T-helper 17 cell (primary cell): ENCODE results near the gene RYR3. TPM values are rescaled to one million over a fixed set of nuclear protein-coding genes. Genes with fewer than 3 reads are reported as not detected.
"Not testable (repeated sequence)": the region's sequence is repeated elsewhere in the genome, so short reads cannot be mapped to it uniquely, and the experiment has no call there.

ENCODE experiments used
- ATAC-seq: fragments of 150-1000 bp; cut with Tn5 transposase; 2 replicates; pipeline ENCODE4 v1.10.0; 2021; ENCODE audit warnings: mild to moderate bottlenecking, moderate library complexity
- DNase-seq, 3 donors: peaks; one replicate each; pipeline versions ENCODE4 v3.0.0 to v3.0.0-alpha.2; 2020 to 2021
- H3K9me3 ChIP-seq: one replicate; pipeline ENCODE4 v1.7.0; 2013; ENCODE audit warnings: low read length, mild to moderate bottlenecking; ENCODE audit not compliant: control insufficient read depth, poor library complexity, severe bottlenecking
- H3K27ac Mint-ChIP-seq: one replicate; pipeline ENCODE4 v1.8.0; 2022; ENCODE audit warnings: mild to moderate bottlenecking, moderate library complexity, mixed read lengths
- H3K27me3 Mint-ChIP-seq: one replicate; pipeline ENCODE4 v1.8.0; 2022; ENCODE audit warnings: mixed read lengths
- H3K36me3 Mint-ChIP-seq: one replicate; pipeline ENCODE4 v1.8.0; 2022; ENCODE audit warnings: low read depth, mixed read lengths
- H3K4me1 Mint-ChIP-seq: one replicate; pipeline ENCODE4 v1.8.0; 2022; ENCODE audit warnings: mild to moderate bottlenecking, mixed read lengths
- H3K4me3 Mint-ChIP-seq: one replicate; pipeline ENCODE4 v1.8.0; 2022; ENCODE audit warnings: mild to moderate bottlenecking, moderate library complexity, mixed read lengths
- total RNA-seq, 4 donors: library from RNA in 2 of 4; stranded (reverse) in 2 of 4; gene quantifications; one replicate each; pipeline ENCODE4 v1.2.3 and lab custom pipeline; 2022 to 2026

Gene RYR3
- total RNA-seq, 2 donors from 2014 or later = 0.05 to 0.23 TPM

GRCh38 chr15:33567652-33568051, 256.9 kb downstream of the RYR3 start:
- DNase-seq (no peak), ATAC-seq (no peak)
- no peaks in the 10 kb centered on the region for H3K27me3 Mint-ChIP-seq
- H3K27ac Mint-ChIP-seq = no peak overlapping the region
- no peaks in the 10 kb centered on the region for H3K9me3 ChIP-seq
- no peaks in the 10 kb centered on the region for H3K36me3 Mint-ChIP-seq
- no peak overlapping the region for H3K4me3 Mint-ChIP-seq
- no peaks in the 10 kb centered on the region for H3K4me1 Mint-ChIP-seq

- no peak for ATAC-seq
- no peaks in the 10 kb centered on the region for H3K4me1 Mint-ChIP-seq
- DNase-seq = no peak
- no peak overlapping the region for H3K27ac Mint-ChIP-seq
- H3K27me3 Mint-ChIP-seq = no peaks in the 10 kb centered on the region
- no peak overlapping the region for H3K4me3 Mint-ChIP-seq
- H3K9me3 ChIP-seq = no peaks in the 10 kb centered on the region
- no peaks in the 10 kb centered on the region for H3K36me3 Mint-ChIP-seq
These were observed 258.3 kb downstream of the RYR3 start for GRCh38 chr15:33569036-33569435.

GRCh38 chr15:33577911-33578310, 267.1 kb downstream of the RYR3 start:
- H3K9me3 ChIP-seq, DNase-seq, H3K4me3 Mint-ChIP-seq, ATAC-seq, H3K36me3 Mint-ChIP-seq, H3K27ac Mint-ChIP-seq, H3K4me1 Mint-ChIP-seq, H3K27me3 Mint-ChIP-seq: not testable (repeated sequence)

- no peaks in the 10 kb centered on the region for H3K27me3 Mint-ChIP-seq
- no peak for ATAC-seq
- no peaks in the 10 kb centered on the region for H3K4me1 Mint-ChIP-seq
- no peak overlapping the region for H3K27ac Mint-ChIP-seq
- H3K36me3 Mint-ChIP-seq = no peaks in the 10 kb centered on the region
- no peaks in the 10 kb centered on the region for H3K9me3 ChIP-seq
- H3K4me3 Mint-ChIP-seq = no peak overlapping the region
- DNase-seq = no peak
These were observed 269.8 kb downstream of the RYR3 start for GRCh38 chr15:33580526-33580925.

- no peaks in the 10 kb centered on the region for H3K9me3 ChIP-seq
- DNase-seq (no peak), ATAC-seq (no peak)
- Mint-ChIP-seq H3K27ac (no peak overlapping the region), H3K4me3 (no peak overlapping the region), H3K4me1 (no peaks in the 10 kb centered on the region), H3K36me3 (no peaks in the 10 kb centered on the region), H3K27me3 (no peaks in the 10 kb centered on the region)
These were observed 270.3 kb downstream of the RYR3 start for GRCh38 chr15:33581032-33581431.

- Mint-ChIP-seq H3K27ac (no peak overlapping the region), H3K4me1 (no peaks in the 10 kb centered on the region)
These were observed 274.0 kb downstream of the RYR3 start for GRCh38 chr15:33584797-33585196.

GRCh38 chr15:33586786-33587697, 276.3 kb downstream of the RYR3 start:
- Mint-ChIP-seq H3K4me3 (no peak overlapping the region), H3K27me3 (peaks cover under 1% of the 10 kb centered on the region), H3K36me3 (no peaks in the 10 kb centered on the region), H3K4me1 (no peaks in the 10 kb centered on the region), H3K27ac (no peak overlapping the region)
- no peaks in the 10 kb centered on the region for H3K9me3 ChIP-seq
- no peak for ATAC-seq
- DNase-seq = no peak

More at GRCh38 chr15:33584797-33585196, 274.0 kb downstream of the RYR3 start:
- DNase-seq (no peak), ATAC-seq (no peak)
- no peaks in the 10 kb centered on the region for H3K9me3 ChIP-seq
- no peak overlapping the region for H3K4me3 Mint-ChIP-seq
- no peaks in the 10 kb centered on the region for H3K36me3 Mint-ChIP-seq
- no peaks in the 10 kb centered on the region for H3K27me3 Mint-ChIP-seq

- H3K4me1 Mint-ChIP-seq = no peaks in the 10 kb centered on the region
- peaks cover 8% of the 10 kb centered on the region for H3K27me3 Mint-ChIP-seq
- no peak overlapping the region for H3K4me3 Mint-ChIP-seq
- H3K9me3 ChIP-seq = no peaks in the 10 kb centered on the region
- no peak overlapping the region for H3K27ac Mint-ChIP-seq
- no peaks in the 10 kb centered on the region for H3K36me3 Mint-ChIP-seq
- DNase-seq (no peak), ATAC-seq (no peak)
These were observed 277.0 kb downstream of the RYR3 start for GRCh38 chr15:33587773-33588172.

- Mint-ChIP-seq H3K4me1 (no peaks in the 10 kb centered on the region), H3K4me3 (no peak overlapping the region), H3K27me3 (peaks cover 14% of the 10 kb centered on the region), H3K36me3 (no peaks in the 10 kb centered on the region), H3K27ac (no peak overlapping the region)
- ATAC-seq (no peak), DNase-seq (no peak)
- H3K9me3 ChIP-seq = no peaks in the 10 kb centered on the region
These were observed 282.1 kb downstream of the RYR3 start for GRCh38 chr15:33592864-33593263.

- DNase-seq, H3K9me3 ChIP-seq, ATAC-seq, H3K4me1 Mint-ChIP-seq, H3K4me3 Mint-ChIP-seq, H3K36me3 Mint-ChIP-seq, H3K27ac Mint-ChIP-seq: not testable (repeated sequence)
- peaks cover 11% of the 10 kb centered on the region for H3K27me3 Mint-ChIP-seq
These were observed 287.6 kb downstream of the RYR3 start for GRCh38 chr15:33598382-33598781.

GRCh38 chr15:33600212-33600611, 289.4 kb downstream of the RYR3 start:
- no peak overlapping the region for H3K27ac Mint-ChIP-seq
- H3K27me3 Mint-ChIP-seq = peaks cover 17% of the 10 kb centered on the region
- no peak for ATAC-seq
- H3K36me3 Mint-ChIP-seq = no peaks in the 10 kb centered on the region
- no peak for DNase-seq
- H3K9me3 ChIP-seq = no peaks in the 10 kb centered on the region
- H3K4me1 Mint-ChIP-seq = no peaks in the 10 kb centered on the region
- H3K4me3 Mint-ChIP-seq = no peak overlapping the region

GRCh38 chr15:33601461-33601860, 290.7 kb downstream of the RYR3 start:
- Mint-ChIP-seq H3K27ac (no peak overlapping the region), H3K4me3 (no peak overlapping the region), H3K27me3 (peaks cover 17% of the 10 kb centered on the region), H3K36me3 (no peaks in the 10 kb centered on the region), H3K4me1 (no peaks in the 10 kb centered on the region)
- no peaks in the 10 kb centered on the region for H3K9me3 ChIP-seq
- no peak for DNase-seq
- ATAC-seq = no peak

GRCh38 chr15:33608714-33609113, 297.9 kb downstream of the RYR3 start:
- DNase-seq = no peak
- ATAC-seq = no peak
- no peaks in the 10 kb centered on the region for H3K9me3 ChIP-seq
- H3K36me3 Mint-ChIP-seq = no peaks in the 10 kb centered on the region
- H3K27me3 Mint-ChIP-seq = peaks cover 27% of the 10 kb centered on the region
- H3K4me1 Mint-ChIP-seq = no peaks in the 10 kb centered on the region
- no peak overlapping the region for H3K4me3 Mint-ChIP-seq
- no peak overlapping the region for H3K27ac Mint-ChIP-seq

GRCh38 chr15:33612721-33613304, 302.0 kb downstream of the RYR3 start:
- H3K9me3 ChIP-seq = no peaks in the 10 kb centered on the region
- Mint-ChIP-seq H3K27ac (no peak overlapping the region), H3K36me3 (peaks cover 4% of the 10 kb centered on the region), H3K4me1 (no peaks in the 10 kb centered on the region), H3K27me3 (peaks cover 26% of the 10 kb centered on the region), H3K4me3 (no peak overlapping the region)
- ATAC-seq = no peak
- DNase-seq = no peak
